Middle frontal gyrus (tissue), 1 donor: ENCODE measurements around the gene KDM7A.

Experiments used
- DNase-seq: peaks from one replicate; pipeline ENCODE4 v3.0.0-alpha.2; 2015; ENCODE audit warnings: low spot score; ENCODE audit errors: extremely low spot score

KDM7A gene

DNA sequence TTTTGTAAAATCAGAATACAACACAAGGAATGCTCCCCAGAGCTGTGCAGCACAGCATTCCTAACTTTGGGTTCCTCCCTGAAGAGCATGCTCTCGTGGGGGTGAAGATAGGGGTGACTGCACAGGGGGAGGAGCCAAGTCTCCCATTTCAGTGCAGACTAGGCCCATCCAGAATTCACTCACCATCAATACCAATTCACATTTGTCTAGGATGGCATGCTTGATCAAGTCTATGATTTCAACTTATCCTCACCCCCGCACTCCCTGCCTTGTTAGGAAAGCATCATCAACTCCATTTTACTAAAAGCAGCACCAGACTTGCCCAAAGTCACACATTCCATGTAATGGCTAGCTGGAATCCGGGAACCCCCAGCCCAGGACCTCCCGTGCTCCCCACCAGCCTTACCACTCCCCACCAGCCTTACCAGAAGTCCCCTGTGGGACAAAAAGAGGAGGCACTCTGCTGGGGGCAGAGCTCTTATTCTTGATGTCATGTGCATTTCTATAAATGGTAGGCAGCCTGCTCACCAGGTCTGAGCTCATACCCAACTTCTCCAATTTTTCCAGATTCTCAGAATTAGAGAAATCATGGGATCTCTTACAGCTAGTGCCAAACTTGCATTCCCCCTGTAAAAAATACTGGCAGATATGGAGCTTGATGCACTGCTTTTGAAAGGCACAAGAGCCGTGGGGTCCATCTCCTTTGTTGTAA lies 120.2 kb downstream of the KDM7A start:
- no peak for DNase-seq

DNA sequence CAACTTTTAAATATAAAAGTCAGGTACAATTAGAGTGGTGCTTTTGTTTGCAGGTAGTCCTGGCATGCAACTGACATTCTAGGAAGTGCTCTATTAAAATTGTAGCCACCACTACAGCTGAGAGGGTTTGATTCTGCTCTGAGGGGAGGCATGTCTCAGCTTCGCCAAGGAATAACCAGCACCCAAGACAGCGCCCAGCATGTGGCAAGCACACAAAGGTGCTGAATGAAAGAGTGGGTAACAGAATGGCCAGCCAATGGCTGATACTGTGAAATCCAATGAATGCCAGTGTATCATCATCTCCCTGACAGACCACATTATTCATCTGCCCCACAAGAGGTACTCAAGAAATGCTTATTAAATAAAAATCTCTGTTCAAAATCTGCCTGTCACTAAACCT lies 121.0 kb downstream of the KDM7A start:
- no peak for DNase-seq

GRCh38 chr7:140054751-140055150 lies 122.0 kb downstream of the KDM7A start:
- DNase-seq: no peak

GRCh38 chr7:140053812-140054539 lies 122.8 kb downstream of the KDM7A start:
- no peak for DNase-seq

DNA sequence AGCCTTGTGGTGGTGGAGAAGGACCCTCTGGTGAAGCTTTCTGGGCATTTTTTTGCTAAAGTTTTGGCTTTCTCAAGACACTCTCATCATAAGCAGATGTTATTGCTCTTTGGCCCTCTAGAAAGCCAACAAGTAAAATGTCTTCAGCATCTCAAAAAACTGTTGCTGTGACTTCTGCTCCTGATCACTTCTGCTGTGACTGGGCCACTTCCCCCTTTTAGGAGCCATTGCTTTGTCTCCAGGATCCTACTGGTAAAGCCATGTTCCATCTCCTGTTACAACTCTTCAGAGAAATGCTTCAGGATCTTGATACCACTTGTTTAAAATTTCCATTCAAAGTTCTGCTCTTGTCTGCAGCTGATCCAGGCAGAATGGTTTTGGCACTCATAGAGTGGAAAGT lies 125.0 kb downstream of the KDM7A start:
- DNase-seq: no peak

GRCh38 chr7:140050100-140050499 lies 126.7 kb downstream of the KDM7A start:
- DNase-seq: no peak

- DNase-seq: no peak
Observed at GRCh38 chr7:140049339-140050024, 127.3 kb downstream of the KDM7A start.

DNA sequence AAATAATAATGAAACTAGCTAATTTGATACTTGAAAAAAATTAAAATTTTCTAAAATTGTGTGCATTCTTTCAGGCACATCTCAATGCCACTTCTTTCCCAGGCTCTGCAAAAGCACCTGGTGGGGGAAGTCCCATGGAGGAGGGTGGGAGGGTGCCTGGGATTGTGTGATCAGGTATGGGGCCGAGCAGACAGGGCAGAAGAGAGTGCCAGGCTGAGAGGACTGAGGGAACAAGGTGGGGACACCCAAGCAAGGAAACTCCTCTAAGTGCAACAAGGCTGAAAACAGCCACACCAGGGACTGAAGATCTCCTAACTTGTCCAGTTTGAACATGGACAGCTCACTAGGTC lies 127.8 kb downstream of the KDM7A start:
- no peak for DNase-seq

GRCh38 chr7:140048138-140048537 lies 128.6 kb downstream of the KDM7A start:
- no peak for DNase-seq

DNA sequence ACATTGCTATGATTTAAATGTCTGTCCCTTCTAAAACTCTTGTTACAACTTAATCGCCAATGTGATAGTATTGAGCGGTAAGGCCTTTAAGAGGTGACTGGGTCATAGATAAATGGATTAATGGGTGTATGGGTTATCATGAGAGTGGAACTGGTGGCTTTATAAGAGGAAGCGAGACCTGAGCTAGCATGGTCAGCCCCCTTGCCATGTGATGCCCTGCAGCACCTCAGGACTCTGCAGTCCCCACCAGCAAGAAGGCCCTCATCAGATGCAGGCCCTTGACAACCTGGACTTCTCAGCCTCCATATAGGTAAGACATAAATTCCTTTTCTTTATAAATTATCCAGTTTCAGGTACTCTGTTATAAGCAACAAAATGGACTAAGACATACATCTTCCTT lies 129.6 kb downstream of the KDM7A start:
- DNase-seq: no peak

GRCh38 chr7:140045697-140046096 lies 131.1 kb downstream of the KDM7A start:
- no peak for DNase-seq

- DNase-seq: no peak
Observed at GRCh38 chr7:140044251-140044650, 132.5 kb downstream of the KDM7A start.

DNA sequence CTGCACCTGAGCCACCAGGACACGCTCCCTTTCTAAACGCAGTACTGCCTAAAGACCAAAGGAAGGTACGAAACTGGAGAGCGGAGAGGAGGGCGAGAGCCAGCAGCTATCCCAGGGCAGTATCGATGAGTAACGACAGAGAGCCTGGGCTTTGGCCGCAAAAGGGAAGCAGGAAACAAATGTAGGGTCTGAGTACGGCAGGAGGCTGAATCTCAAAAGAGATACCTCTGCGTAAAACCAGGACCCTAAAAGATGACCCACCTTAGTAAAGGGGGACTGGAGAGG lies 134.5 kb downstream of the KDM7A start:
- DNase-seq: no peak

- DNase-seq: no peak
Observed at GRCh38 chr7:140041659-140042385, 135.0 kb downstream of the KDM7A start.

GRCh38 chr7:140039896-140040295 lies 136.9 kb downstream of the KDM7A start:
- no peak for DNase-seq

- no peak for DNase-seq
Observed at GRCh38 chr7:140039066-140039465, 137.7 kb downstream of the KDM7A start.

DNA sequence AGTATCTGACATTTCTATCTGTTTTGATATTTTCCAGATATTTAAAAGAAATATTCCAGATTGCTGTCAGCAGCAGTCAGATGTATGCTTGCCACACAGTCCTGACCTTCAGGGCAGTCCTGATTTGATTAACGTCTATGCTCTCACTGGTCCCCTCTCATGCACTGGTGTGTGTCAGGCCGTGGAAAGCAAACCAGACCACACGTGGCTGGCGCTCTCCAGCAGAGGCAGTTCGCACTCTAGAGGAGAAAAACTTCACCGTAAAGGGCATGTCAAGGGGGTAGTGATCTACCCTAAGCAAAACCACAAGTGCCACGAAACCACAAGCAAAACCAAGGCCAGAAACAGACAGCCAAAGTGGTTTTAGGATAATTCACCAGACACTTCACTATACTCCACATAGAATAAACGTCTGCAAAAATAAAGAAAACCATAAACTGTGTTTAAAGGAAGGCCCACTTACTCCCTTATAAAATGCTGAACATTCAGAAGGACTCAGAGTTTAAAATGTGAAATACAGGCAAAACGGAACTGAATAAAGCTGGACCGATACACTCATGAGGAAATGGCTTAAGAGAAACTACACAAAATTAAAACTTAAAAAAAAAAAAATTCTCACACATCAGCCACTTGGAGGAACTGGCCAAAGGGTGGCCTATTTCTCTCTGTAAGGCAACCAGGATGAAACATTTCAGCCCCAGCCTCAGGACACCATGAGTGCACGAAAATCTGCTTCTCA lies 140.4 kb downstream of the KDM7A start:
- no peak for DNase-seq

DNA sequence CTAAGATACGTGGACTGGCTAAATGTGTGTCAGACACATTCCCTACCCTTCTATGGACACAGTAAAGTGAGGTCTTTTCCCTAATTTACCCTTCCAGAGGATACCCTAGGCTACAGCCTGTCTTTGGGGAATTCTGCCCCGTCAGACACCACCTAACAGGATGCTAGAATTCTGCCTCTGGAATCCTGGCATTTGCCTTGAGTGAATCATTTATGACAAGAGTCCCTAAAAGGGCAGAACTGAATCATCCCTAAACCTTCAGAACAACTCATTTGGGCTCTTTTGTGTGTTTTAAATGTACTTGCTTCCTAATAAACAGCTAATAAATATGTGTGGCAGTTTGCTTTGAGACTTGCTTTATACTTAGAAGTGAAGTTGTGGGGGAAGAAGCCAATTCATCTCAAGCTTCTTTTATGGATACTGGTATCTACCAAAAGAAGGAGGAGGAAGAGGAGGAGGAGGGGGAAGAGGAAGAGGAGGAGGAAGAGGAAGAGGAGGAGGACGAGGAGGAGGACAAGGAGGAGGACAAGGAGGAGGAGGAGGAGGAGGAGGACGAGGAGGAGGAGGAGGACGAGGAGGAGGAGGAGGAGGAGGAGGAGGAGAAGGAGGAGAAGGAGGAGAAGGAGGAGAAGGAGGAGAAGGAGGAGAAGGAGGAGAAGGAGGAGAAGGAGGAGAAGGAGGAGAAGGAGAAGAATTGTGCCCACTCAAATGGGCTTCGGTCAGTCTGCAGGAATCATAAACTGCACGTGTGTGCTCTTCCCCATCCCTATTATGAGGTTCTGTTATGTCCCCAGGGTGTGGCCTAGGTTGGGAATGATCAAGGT lies 141.2 kb downstream of the KDM7A start:
- no peak for DNase-seq
